ENCODE measurements around the gene GLB1L3.
"Not testable (repeated sequence)": the region's sequence is repeated elsewhere in the genome, so short reads cannot be mapped to it uniquely, and the experiment has no call there.

The GLB1L3 gene

GRCh38 chr11:134317103-134317502 lies 40.9 kb downstream of the GLB1L3 start:
- DNase-seq = no peak

GRCh38 chr11:134321373-134321772 lies 45.2 kb downstream of the GLB1L3 start:
- DNase-seq = not testable (repeated sequence)

GRCh38 chr11:134322553-134322952 lies 46.4 kb downstream of the GLB1L3 start:
- DNase-seq = no peak

GRCh38 chr11:134328433-134328832 lies 52.3 kb downstream of the GLB1L3 start:
- DNase-seq = no peak

GRCh38 chr11:134330611-134331353 lies 54.6 kb downstream of the GLB1L3 start:
- no peak for DNase-seq

- DNase-seq = peak; percentile 85
Observed at GRCh38 chr11:134331354-134332188, 55.4 kb downstream of the GLB1L3 start, which contains the start of gene GLB1L2. GLB1L2 (plus strand) TSS chr11:134331988; CDS start chr11:134332062, 74 bp downstream.

- DNase-seq = no peak
Observed at GRCh38 chr11:134332189-134332631, 56.0 kb downstream of the GLB1L3 start.

GRCh38 chr11:134332782-134333181 lies 56.6 kb downstream of the GLB1L3 start:
- no peak for DNase-seq

GRCh38 chr11:134333312-134333711 lies 57.1 kb downstream of the GLB1L3 start:
- DNase-seq = no peak

- no peak for DNase-seq
Observed at GRCh38 chr11:134333946-134334345, 57.8 kb downstream of the GLB1L3 start.

GRCh38 chr11:134334796-134335571 lies 58.8 kb downstream of the GLB1L3 start:
- DNase-seq = no peak

GRCh38 chr11:134337051-134337450 lies 60.9 kb downstream of the GLB1L3 start:
- DNase-seq = no peak

- DNase-seq = no peak
Observed at GRCh38 chr11:134338068-134338467, 61.9 kb downstream of the GLB1L3 start.

GRCh38 chr11:134338654-134339053 lies 62.5 kb downstream of the GLB1L3 start:
- no peak for DNase-seq

GRCh38 chr11:134339756-134340155 lies 63.6 kb downstream of the GLB1L3 start:
- no peak for DNase-seq

GRCh38 chr11:134340354-134340964 lies 64.3 kb downstream of the GLB1L3 start:
- DNase-seq = no peak

- DNase-seq = no peak
Observed at GRCh38 chr11:134341805-134342571, 65.8 kb downstream of the GLB1L3 start.

GRCh38 chr11:134342572-134343340 lies 66.6 kb downstream of the GLB1L3 start:
- no peak for DNase-seq

- DNase-seq = no peak
Observed at GRCh38 chr11:134343646-134344045, 67.5 kb downstream of the GLB1L3 start.

- DNase-seq = not testable (repeated sequence)
Observed at GRCh38 chr11:134344497-134345236, 68.5 kb downstream of the GLB1L3 start.
